Osteoblast (primary cell): ENCODE results near the gene TSPO2. TPM values are rescaled to one million over a fixed set of nuclear protein-coding genes. Genes with fewer than 3 reads are reported as not detected.

Source experiments
- DNase-seq: peaks from one replicate; pipeline ENCODE4 v3.0.0; 2011; ENCODE audit warnings: low spot score, mixed read lengths; ENCODE audit not compliant: insufficient read length; ENCODE audit errors: missing footprints
- H2AFZ ChIP-seq: 2 replicates; pipeline ENCODE4 v1.6.0; 2011; ENCODE audit warnings: mild to moderate bottlenecking, low read length
- H3K27ac ChIP-seq: 2 replicates; pipeline ENCODE4 v1.5.1; 2011; ENCODE audit warnings: mild to moderate bottlenecking, low read depth, low read length, moderate library complexity
- H3K27me3 ChIP-seq: 2 replicates; pipeline ENCODE4 v1.6.0; 2012; ENCODE audit warnings: mild to moderate bottlenecking, control low read depth, inconsistent platforms, low read length, moderate library complexity; ENCODE audit not compliant: insufficient read depth
- H3K36me3 ChIP-seq: 2 replicates; pipeline ENCODE4 v1.5.1; 2011; ENCODE audit warnings: mild to moderate bottlenecking, low read length, control low read depth, moderate library complexity; ENCODE audit not compliant: insufficient read depth
- H3K4me1 ChIP-seq: 2 replicates; pipeline ENCODE4 v1.5.1; 2011; ENCODE audit warnings: mild to moderate bottlenecking, low read length, control low read depth, moderate library complexity; ENCODE audit not compliant: insufficient read depth
- H3K4me2 ChIP-seq: 2 replicates; pipeline ENCODE4 v1.6.0; 2011; ENCODE audit warnings: mild to moderate bottlenecking, low read length; ENCODE audit not compliant: insufficient read depth
- H3K4me3 ChIP-seq: fragments of 200-600 bp; sonication (generic); 3 replicates; pipeline ENCODE4 v1.5.1; 2012; ENCODE audit warnings: mild to moderate bottlenecking, low read length, inconsistent platforms; ENCODE audit not compliant: insufficient read depth
- H3K79me2 ChIP-seq: 2 replicates; pipeline ENCODE4 v1.6.0; 2012; ENCODE audit warnings: mild to moderate bottlenecking, low read length, control low read depth, inconsistent platforms; ENCODE audit not compliant: insufficient read depth
- H3K9me3 ChIP-seq: 2 replicates; pipeline ENCODE4 v1.5.1; 2011; ENCODE audit warnings: low read depth, low read length, control low read depth
- H4K20me1 ChIP-seq: 2 replicates; pipeline ENCODE4 v1.6.0; 2012; ENCODE audit warnings: mild to moderate bottlenecking, low read length, control low read depth; ENCODE audit not compliant: insufficient read depth
- total RNA-seq: library from RNA; depleted of rRNA; stranded (reverse); fragments of >200 nt; gene quantifications from 2 replicates; pipeline ENCODE4 v1.2.3, GENCODE V29; 2012
- TF ChIP-seq, protein P1 (sequence below): IDR thresholded peaks from 2 replicates; pipeline ENCODE4 v1.5.1; 2011; ENCODE audit warnings: mild to moderate bottlenecking, low read depth, low read length, moderate library complexity; ENCODE audit errors: extremely low read depth

Gene TSPO2
- total RNA-seq, 1 donor, result not detected

DNA sequence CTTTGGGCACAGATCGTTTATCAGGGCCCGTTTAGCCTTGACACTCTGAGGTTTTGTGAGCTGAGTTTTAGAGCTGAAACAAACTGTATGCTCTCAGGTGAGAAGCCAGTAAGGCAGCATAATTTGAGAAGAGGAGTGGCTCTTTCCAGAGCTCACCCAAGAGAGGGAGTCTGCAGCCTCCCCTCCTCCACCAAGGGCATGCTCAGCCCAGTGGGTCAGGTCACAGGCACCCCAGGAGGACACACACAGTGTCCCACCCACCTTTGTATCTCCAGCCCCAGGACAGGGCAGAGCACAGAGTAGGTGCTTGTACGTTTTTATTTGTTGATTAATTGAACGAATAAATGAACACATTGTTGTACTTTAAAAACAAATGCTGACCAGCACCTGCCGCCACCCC is 3.4 kb downstream of the TSPO2 start:
- DNase-seq, result no peak
- Histone ChIP-seq H3K27ac (no peak overlapping the region), H3K36me3 (no peaks in the 10 kb centered on the region), H2AFZ (no peak overlapping the region), H4K20me1 (no peaks in the 10 kb centered on the region), H3K4me3 (no peak overlapping the region), H3K4me2 (no peak overlapping the region), H3K27me3 (no peaks in the 10 kb centered on the region), H3K9me3 (no peaks in the 10 kb centered on the region), H3K4me1 (no peaks in the 10 kb centered on the region), H3K79me2 (no peaks in the 10 kb centered on the region)
- TF ChIP-seq, protein P1, sequence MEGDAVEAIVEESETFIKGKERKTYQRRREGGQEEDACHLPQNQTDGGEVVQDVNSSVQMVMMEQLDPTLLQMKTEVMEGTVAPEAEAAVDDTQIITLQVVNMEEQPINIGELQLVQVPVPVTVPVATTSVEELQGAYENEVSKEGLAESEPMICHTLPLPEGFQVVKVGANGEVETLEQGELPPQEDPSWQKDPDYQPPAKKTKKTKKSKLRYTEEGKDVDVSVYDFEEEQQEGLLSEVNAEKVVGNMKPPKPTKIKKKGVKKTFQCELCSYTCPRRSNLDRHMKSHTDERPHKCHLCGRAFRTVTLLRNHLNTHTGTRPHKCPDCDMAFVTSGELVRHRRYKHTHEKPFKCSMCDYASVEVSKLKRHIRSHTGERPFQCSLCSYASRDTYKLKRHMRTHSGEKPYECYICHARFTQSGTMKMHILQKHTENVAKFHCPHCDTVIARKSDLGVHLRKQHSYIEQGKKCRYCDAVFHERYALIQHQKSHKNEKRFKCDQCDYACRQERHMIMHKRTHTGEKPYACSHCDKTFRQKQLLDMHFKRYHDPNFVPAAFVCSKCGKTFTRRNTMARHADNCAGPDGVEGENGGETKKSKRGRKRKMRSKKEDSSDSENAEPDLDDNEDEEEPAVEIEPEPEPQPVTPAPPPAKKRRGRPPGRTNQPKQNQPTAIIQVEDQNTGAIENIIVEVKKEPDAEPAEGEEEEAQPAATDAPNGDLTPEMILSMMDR, result no peak

DNA sequence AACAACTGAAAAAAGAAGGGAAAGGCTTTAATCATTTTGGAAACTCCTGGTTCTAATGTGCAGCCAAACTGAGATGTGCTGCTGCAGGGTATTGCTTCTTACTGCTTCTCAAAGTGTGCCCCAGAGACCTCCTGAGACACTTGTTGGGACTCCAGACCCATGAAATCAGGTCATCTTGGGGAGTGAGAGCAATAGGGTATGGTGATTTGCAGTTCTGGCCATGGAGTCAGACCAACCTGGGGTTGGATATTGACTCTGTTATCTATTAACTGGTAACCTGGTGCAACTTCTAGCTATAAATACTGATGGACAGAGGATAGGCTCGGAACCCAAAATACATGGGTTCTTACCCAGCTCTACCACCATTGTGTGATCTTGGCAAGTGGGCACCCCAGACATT is 3.8 kb downstream of the TSPO2 start:
- Histone ChIP-seq H3K4me2 (no peak overlapping the region), H3K4me3 (no peak overlapping the region), H3K9me3 (no peaks in the 10 kb centered on the region), H3K27ac (no peak overlapping the region), H3K27me3 (no peaks in the 10 kb centered on the region), H4K20me1 (no peaks in the 10 kb centered on the region), H3K79me2 (no peaks in the 10 kb centered on the region), H3K36me3 (no peaks in the 10 kb centered on the region), H2AFZ (no peak overlapping the region), H3K4me1 (no peaks in the 10 kb centered on the region)
- DNase-seq, result peak; percentile 1
- TF ChIP-seq, protein P1, result no peak

DNA sequence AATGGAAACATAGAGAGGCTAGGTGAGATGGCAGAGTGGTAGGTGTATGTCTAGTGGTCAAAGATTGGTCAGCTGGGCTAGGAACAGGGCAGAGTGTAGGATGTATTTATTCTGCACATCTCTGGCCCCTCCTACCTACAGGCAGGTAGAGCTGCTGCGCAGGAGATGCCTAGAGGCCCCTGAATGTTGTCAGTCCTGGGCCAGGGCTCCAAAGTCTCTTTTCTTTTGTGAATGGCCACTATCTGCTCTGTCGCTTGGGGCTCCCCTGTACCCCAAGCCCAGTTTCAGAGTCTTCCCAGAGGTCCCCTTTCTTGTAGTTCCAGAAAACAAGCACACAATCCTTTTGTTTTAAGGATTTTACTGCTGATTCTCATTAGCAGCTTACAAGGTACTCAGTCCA is 5.0 kb downstream of the TSPO2 start:
- Histone ChIP-seq H2AFZ (no peak overlapping the region), H4K20me1 (no peaks in the 10 kb centered on the region), H3K4me2 (no peak overlapping the region), H3K36me3 (no peaks in the 10 kb centered on the region), H3K27ac (no peak overlapping the region), H3K4me1 (no peaks in the 10 kb centered on the region), H3K4me3 (no peak overlapping the region), H3K79me2 (no peaks in the 10 kb centered on the region), H3K27me3 (no peaks in the 10 kb centered on the region), H3K9me3 (no peaks in the 10 kb centered on the region)
- TF ChIP-seq, protein P1, result no peak
- no peak for DNase-seq

DNA sequence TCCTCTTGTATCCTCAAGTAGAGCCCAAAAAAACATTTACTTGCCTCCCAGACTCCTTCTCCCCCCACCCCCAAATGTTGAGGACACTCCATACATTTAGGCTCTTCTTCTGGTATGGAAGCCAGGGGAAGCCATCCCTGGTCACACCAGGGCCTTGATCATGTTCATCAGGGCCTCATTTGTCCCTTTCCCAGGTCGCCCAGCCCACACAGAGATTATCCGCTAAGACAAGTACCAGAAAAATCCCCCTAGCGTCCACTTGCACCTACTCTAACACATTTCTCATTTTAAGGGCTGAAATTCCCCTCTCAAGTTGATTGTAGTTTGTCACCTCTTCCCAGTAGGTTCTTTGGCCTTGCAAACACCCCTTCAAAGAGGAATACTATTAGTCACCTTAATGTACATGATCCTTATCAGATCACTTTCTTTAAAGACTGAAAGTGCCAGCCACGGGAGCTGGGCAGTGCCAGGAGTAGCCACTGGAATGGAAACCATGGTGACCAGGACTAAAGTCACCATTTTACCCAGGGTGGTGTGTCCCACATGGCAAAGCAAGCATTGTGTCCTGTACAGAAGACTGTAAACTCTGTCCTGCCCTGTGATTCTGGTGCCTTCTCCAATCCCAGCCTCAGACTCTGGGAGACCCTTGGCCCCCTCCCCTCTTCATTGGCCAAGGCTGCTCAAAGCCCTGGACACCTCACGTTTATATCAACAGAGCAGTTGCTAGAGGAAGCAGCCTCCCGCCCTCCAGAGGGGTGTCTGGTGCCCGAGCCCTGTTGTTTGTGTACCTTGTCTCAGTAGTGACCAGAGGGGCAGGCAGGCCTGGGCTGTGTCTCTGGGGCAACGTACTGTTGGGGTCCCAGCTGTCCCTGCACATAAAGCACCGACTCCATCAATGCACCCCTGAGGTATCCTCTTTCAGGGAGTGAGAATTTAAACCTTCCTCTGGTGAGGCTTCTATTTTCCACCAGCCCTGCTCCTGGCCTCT is 5.8 kb downstream of the TSPO2 start:
- Histone ChIP-seq H3K36me3 (no peaks in the 10 kb centered on the region), H3K9me3 (no peaks in the 10 kb centered on the region), H3K27me3 (no peaks in the 10 kb centered on the region), H3K4me2 (no peak overlapping the region), H2AFZ (no peak overlapping the region), H3K27ac (no peak overlapping the region), H3K4me1 (no peaks in the 10 kb centered on the region), H3K4me3 (no peak overlapping the region), H4K20me1 (no peaks in the 10 kb centered on the region), H3K79me2 (no peaks in the 10 kb centered on the region)
- DNase-seq, result peak; percentile 43
- TF ChIP-seq, protein P1, result no peak
